ENCODE results near the gene SNAPIN. TPM values are rescaled to one million over a fixed set of nuclear protein-coding genes. Genes with fewer than 3 reads are reported as not detected.
"Not testable (repeated sequence)": the region's sequence is repeated elsewhere in the genome, so short reads cannot be mapped to it uniquely, and the experiment has no call there.

Gene SNAPIN
- total and polyA plus RNA-seq, 9 of the 15 experiments (the other 6 are each of a cell fraction or from before 2014, with no cell fraction given) = 11.2 to 43.9 (median 32.3) TPM

GRCh38 chr1:153671628-153672353 lies 13.3 kb downstream of the SNAPIN start:
- H4K20me1 ChIP-seq (replicated peaks; ENCODE audit: control insufficient read depth, insufficient read depth, low read length); H3K9me3 ChIP-seq (replicated peaks; ENCODE audit: control insufficient read depth, insufficient read depth, low read depth, low read length); H3K27me3 ChIP-seq (ENCODE audit: control insufficient read depth in 2 of 2, insufficient read depth in 2 of 2, low read length in 2 of 2); BruUV-seq (replicated peaks); H3K9me1 ChIP-seq (ENCODE audit: control insufficient read depth, insufficient read depth, low read length); H3K4me1 ChIP-seq (replicated peaks in 1 of 2; ENCODE audit: control insufficient read depth in 2 of 2, insufficient read depth in 2 of 2, low read length in 2 of 2); CTCF ChIA-PET (ENCODE audit: low intra/inter-chr PET ratio); TF ChIP-seq CEBPG (CRISPR knock-in tag; IDR thresholded peaks at IDR 0.05): not testable (repeated sequence)
- peak; percentile 61 for ATAC-seq
- Histone ChIP-seq H3K27ac (ENCODE audit: extremely low read depth, low read depth, low read length) (peak overlapping the region; percentile 79), H3K36me3 (ENCODE audit: control insufficient read depth, insufficient read depth, low read length) (peaks cover 36% of the 10 kb centered on the region), H3K79me2 (ENCODE audit: control insufficient read depth, insufficient read depth, low read length) (peaks cover 37% of the 10 kb centered on the region), H3K4me2 (ENCODE audit: insufficient read depth, low read length) (peak overlapping the region; percentile 87), H3K9ac (ENCODE audit: insufficient read depth in 1 of 2, low read depth in 2 of 2, low read length in 2 of 2) (peak overlapping the region; percentile 80 to 88), H2AFZ (ENCODE audit: low read depth, low read length) (peak overlapping the region; percentile 83), H3K4me3 (peak overlapping the region; percentile 48)
- in situ Hi-C loops (cut with MboI) (loop anchor here (5.0 kb wide), 1 partner anchor 106 kb away; the partner anchor contains the start of gene SLC27A3), intact Hi-C loops (cut with micrococcal nuclease) (loop anchor here (1.0 to 5.0 kb wide), 3 partner anchors 37 to 316 kb away; partner anchors contain the start of genes CHTOP and RAB13)
- POLR2A ChIA-PET = interaction anchor here (0.6 to 4.8 kb wide), 11 partner anchors 9 to 520 kb away, joined by 3 to 26 read pairs (median 3); partner anchors contain the start of genes JTB, RPS27, SNAPIN and TPM3
- peak; percentile 73 for FAIRE-seq
- under 1% methylated on average over 28 of the region's 28 CpGs for WGBS (ENCODE audit: insufficient coverage, low coverage, missing lambda C conversion rate)
- peak in 1 of 4 experiments; percentile 61 for DNase-seq (ENCODE audit: extremely low read depth in 1 of 4, low spot score in 3 of 4)
- TF ChIP-seq ZNF589 (CRISPR knock-in tag; IDR thresholded peaks at IDR 0.05; ENCODE audit: low read depth) (peak; percentile 70; the same call in 1 of the 2 replicates), MLLT1 (IDR thresholded peaks at IDR 0.05) (0 out of 4 replicates have a peak, but pooled peaks of 1 of the 2 experiments have one; percentile 8), ZSCAN29 (IDR thresholded peaks at IDR 0.05) (peak; percentile 5; the same call in 1 of the 2 replicates), CEBPG (tag; conservative IDR thresholded peaks at IDR 0.05 in 1 of 2, IDR thresholded peaks at IDR 0.05 in 1 of 2) (peak in 1 of 2 experiments; percentile 57; a peak in 2 of 4 replicates), TAF1 (IDR thresholded peaks at IDR 0.05; ENCODE audit: control insufficient read depth, extremely low read depth, insufficient read depth, low read length, severe bottlenecking) (peak; percentile 0), POLR2G (IDR thresholded peaks at IDR 0.05; ENCODE audit: low read depth, low read length) (peak; percentile 62), RB1 (IDR thresholded peaks at IDR 0.05; ENCODE audit: low read depth) (0 out of 2 replicates have a peak, but pooled peaks have one; percentile 16), PHF8 (IDR thresholded peaks at IDR 0.05; ENCODE audit: borderline replicate concordance, low read length) (peak; percentile 29; the same call in 1 of the 2 replicates), PRDM10 (IDR thresholded peaks at IDR 0.05; ENCODE audit: partially characterized antibody) (peak; percentile 6)
- TF ChIP-seq, protein P1, sequence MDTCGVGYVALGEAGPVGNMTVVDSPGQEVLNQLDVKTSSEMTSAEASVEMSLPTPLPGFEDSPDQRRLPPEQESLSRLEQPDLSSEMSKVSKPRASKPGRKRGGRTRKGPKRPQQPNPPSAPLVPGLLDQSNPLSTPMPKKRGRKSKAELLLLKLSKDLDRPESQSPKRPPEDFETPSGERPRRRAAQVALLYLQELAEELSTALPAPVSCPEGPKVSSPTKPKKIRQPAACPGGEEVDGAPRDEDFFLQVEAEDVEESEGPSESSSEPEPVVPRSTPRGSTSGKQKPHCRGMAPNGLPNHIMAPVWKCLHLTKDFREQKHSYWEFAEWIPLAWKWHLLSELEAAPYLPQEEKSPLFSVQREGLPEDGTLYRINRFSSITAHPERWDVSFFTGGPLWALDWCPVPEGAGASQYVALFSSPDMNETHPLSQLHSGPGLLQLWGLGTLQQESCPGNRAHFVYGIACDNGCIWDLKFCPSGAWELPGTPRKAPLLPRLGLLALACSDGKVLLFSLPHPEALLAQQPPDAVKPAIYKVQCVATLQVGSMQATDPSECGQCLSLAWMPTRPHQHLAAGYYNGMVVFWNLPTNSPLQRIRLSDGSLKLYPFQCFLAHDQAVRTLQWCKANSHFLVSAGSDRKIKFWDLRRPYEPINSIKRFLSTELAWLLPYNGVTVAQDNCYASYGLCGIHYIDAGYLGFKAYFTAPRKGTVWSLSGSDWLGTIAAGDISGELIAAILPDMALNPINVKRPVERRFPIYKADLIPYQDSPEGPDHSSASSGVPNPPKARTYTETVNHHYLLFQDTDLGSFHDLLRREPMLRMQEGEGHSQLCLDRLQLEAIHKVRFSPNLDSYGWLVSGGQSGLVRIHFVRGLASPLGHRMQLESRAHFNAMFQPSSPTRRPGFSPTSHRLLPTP (IDR thresholded peaks at IDR 0.05; ENCODE audit: borderline replicate concordance, extremely low read depth, insufficient read length) = peak; percentile 70

All from K562 (cell line).